Stimulated activated CD8-positive, alpha-beta memory T cell treated with anti-CD3 and anti-CD28 coated beads, Interleukin-7, amount 100 ng/mL, for 24 hours (primary cell): ENCODE results near the gene PSMD1.
"Not testable (repeated sequence)": the region's sequence is repeated elsewhere in the genome, so short reads cannot be mapped to it uniquely, and the experiment has no call there.

Source experiments
- DNase-seq: peaks from one replicate; pipeline ENCODE4 v3.0.0-alpha.2; 2020; ENCODE audit warnings: low read depth

PSMD1 gene

DNA sequence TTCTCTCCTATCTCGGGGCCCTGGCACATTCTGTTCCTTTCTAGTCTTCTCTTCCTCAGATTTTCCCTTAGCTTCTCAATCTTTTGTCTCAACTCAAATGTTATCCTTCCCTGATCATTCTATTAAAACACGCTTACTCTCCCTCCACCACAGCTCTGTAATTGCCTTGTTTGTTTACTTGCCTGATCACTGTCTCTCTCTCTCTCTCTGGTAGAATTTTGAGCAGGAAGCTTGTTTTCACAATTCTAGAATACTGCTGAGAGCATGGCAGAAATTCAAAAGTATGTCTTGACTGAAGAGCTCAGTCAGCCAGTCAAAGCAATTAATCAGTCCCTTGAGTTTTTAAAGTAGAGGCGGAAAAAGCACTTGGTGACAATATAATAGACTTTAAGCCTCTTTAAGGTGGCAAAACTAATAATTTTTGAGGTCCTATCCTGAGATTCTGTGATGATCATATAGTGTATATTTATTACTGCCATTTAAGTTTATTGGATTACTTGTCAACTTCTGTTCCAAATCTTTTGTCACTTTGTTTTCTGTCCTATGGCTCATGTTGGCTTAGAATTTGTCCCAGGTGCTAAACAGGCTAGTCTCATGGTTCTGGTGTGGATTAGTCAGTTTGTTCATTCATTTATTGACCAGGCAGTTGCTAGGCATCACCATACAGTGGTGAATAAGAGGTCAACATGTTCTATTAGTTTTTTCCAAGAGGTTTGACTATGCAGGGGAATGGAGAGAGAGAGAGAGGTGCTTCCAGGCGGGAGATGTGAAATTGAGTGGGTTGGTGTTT, 2.3 kb downstream of the PSMD1 start:
- DNase-seq: no peak

DNA sequence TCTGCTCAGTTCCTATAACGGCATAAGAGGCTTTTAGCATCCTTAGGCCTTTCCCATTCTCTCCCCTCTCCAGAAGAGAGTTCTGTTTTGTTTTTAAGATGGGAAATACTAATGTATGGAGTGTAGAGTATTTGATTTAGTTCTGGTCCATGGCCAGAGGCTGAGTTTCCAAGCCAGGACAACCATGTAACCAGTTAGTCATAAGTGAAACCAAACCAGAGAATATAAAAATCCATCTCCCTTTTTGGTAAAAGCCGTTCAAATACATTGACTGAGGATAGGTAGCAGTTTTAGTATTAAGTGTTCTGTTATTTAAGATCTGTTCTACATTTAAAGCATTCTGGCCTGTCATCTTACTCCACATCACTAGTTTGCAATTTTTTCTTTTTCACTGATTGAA, 3.1 kb downstream of the PSMD1 start:
- DNase-seq: no peak

DNA sequence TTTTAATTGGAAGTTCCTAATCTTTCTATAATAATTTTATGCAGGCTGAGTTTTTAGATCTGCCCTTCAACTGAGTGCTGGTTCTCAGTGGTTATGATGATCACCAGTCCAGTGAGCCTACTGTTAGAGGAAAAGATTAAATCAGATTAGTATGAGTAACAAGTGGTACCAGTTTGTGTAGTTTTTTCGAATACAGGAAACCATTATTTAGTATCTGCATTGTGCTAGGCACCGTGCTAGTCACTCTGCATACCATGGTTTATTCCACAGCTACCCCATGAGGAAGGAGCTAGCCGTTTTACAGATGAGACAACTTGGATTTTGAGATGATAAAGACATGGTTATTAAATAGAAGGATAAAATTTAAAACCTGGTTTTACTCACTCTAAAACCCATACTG, 6.1 kb downstream of the PSMD1 start:
- no peak for DNase-seq

DNA sequence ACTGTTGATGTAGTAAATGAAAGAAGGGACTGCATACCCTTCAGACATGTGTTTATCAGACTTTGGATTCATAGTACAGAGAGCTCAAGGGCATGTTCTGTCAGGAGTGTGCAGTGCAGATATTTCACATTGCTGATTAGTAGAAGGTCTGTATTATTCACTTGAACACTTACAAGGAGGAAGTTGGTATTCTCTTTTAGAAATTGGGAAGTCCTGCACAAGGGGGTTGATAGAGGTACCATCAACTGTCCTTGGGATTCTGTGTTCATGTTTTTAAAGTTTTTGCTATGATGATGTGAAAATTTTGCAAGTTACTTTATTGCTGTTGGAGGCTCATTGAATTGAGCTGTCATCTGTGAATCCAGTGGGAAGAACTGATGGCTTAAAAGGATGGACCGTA, 6.7 kb downstream of the PSMD1 start:
- DNase-seq: no peak

DNA sequence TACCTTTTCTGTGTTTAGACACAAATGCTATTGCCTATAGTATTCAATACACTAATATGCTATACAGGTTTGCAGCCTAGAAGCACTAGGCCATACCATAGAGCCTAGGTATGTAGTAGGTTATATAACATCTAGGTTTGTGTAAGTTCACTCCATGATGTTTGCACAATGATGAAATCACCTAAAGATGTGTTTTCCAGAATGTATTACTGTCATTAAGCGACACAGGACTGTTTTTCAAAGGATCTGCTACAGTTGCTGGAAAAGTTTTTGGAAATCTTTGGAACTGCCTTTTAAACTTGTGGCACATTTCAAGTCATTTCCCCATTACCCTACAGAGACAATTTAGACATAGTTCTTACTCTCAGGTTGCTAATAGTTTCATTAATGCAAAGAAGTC, 9.3 kb downstream of the PSMD1 start:
- no peak for DNase-seq

DNA sequence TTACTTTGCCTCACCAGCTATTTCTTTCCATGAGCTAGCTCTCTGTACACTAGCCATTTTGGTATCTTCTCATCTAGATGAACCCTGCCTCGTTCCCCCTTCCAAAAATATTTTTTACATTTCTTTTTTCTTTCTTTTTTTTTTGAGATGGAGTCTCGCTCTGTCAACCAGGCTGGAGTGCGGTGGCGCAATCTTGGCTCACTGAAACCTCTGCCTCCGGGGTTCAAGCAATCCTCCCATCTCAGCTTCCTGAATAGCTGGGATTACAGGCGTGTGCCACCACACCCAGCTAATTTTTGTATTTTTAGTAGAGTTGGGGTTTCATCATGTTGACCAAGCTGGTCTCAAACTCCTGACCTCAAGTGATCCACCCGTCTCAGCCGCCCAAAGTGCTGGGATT, 10.9 kb downstream of the PSMD1 start:
- DNase-seq: not testable (repeated sequence)

DNA sequence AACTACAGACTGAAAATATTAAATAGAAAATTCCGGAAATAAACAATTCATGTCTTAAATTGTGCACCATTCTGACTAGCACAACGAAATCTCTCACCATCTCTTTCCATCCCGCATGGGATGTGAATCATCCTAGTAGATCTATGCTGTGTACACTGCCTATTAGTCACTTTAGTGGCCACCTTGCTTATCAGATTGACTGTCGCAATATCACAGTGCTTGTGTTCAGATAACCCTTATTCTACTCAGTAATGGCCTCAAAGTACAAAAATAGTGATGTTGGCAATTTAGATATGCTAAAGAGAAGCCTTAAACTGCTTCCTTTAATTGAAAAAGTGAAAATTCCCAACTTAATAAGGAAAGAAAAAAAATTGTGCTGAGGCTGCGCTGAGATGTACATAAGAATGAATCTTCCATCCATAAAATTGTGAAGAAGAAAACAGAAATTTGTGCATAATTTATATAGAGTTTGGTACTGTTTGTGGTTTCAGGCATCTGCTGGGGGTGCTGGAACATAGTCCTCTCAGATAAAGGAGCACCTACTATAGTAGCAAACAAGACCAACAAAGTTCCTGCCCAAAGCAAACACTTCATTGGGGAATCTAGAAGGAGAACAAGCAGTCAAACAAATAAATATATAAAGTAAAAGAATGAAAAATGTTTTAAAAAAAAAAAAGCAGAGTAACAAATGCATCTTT, 12.0 kb downstream of the PSMD1 start:
- no peak for DNase-seq

DNA sequence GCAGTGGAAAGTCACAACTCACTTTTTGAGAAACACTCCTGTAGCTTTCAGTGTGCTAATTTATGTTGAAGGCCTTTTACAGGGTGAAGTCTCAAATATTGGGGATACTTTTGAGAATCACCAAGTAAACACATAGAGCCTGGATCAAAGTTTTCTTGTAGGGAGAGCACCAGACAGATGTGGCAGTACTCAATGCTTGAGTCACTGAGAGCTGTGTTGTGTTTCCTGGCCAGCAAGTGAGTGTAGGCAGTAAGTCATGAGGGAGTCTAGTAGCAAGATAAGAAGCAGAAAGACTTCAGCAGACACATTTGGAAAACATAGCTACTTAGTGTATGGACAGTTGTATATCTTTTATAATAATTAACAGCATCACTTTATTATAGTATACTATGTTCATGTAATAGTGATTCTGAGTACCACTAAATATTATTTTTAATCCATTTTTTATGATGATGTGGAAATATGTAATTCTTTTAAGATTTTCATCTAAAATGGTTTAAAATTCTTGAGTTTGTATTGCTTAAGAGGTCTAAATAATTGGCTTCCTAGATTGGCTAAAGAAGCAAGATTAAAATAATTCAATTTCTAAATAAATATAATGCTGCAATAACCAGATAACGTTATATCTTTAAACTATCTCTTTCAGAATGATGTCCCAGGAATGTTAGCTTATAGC, 12.8 kb downstream of the PSMD1 start:
- DNase-seq: no peak

DNA sequence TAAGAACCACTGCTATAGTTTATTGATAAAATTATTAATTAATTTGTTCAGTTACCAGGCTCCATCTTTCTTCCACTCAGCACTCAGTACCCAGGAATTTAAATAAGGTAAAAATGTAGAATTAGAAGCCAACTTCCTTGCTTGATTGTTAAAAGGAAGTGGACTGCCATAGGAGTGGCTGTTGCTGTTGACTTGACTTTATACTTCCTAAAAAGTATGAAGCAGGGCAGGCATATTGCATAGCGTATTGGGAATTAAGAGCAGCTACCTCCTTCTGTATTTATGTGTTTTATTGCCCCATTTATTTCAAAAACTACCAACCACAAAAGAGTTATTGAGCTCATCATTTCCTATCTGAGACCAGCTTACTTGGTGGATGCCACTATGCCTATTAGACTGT, 27.9 kb downstream of the PSMD1 start:
- no peak for DNase-seq

DNA sequence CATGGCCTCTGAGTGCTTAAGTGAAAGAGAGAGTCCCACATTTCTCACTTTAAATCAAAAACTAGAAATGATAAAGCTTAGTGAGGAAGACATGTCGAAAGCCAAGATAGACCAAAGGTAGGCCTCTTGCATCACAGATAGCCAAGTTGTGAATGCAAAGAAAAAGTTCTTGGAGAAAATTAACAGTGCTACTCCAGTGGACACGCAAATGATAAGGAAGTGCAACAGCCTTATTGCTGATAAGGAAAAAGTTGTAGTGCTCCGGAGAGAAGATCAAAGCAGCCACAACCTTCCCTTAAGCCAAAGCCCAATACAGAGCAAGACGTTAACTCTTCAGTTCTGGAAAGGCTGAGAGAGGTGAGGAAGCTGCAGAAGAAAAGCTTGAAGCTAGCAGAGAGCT, 32.1 kb downstream of the PSMD1 start:
- no peak for DNase-seq

DNA sequence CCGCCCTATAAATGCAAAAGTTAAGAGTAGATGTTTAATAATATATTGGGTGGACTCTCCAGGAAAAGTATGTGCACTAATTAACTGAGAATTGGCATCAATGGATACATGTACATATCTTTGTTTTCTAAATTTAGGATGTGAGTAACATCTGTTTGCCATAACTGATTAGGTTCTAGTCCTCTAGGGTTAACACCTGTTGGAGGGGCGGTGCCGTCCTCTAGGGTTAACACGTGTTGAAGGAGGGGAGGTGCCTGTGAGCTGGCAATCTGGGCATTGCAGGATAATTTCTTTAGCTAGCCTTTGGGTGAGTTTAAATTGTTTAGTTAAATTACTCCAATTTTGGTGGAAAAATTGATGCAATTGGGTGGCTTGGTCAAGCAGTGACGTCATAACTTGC, 37.3 kb downstream of the PSMD1 start:
- no peak for DNase-seq

DNA sequence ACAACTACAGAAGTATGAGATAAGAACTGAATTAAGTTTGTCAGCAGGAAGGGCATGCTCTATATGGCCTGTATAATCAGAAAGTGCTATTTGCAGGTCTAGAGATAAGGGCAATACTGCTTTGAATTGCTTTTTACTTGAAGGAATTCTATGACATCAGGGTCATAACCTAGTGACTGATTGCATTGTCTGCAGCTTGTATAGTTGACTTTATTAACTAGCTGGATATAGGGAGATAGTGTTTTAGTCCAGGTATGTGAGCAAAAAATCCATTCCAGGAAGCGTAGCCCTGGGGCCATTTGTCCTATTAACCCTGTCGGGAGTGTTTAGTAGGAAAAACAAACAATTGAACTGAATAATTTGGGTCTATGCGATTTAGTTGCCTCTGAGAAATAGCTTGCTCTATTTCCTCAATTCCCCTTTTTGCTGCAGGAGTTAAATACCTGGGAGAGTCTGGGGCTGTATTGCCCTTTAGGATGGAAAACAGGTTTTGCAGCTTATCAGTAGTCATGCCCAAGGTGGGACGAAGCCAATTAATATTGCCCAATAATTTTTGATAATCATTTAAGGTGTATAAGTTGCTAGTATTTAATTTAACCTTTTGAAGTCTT, 38.2 kb downstream of the PSMD1 start:
- no peak for DNase-seq

DNA sequence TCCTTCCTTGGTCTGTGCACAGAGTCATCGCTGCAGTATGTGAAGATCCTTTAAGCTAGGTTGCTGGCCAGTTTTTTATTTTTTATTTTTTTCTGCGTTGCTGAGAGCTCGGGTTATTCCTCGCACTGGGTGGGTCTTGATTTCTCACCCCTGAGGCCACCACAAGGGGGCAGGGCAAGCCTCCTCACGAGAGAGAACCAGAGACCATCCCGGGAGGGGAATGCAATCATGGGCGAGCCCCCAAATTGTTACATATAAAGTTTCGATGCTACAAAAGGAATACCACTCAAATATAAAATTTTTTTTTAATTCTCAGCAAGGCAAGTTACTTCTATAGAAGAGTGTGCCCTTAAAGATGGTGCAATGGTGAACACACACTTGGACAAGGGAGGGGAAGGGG, 43.3 kb downstream of the PSMD1 start:
- DNase-seq: no peak

DNA sequence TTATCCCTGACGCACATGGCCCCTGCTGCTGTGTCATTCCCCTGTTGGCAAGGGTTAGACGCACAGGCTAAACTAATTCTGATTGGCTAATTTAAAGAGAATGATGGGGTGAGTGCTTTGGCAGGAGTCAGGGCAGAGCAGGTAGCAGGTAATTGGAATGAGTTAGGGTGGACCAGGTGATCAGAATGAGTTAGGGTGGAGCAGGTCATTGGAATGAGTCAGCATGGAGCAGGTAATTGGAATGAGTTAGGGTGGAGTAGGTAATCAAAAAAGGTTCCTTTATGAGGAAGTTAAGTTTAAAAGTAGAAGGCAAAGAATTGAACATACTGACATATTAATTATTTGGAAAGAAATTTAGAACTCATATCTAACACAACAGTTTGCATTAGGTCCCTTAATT, 43.7 kb downstream of the PSMD1 start:
- DNase-seq: not testable (repeated sequence)

DNA sequence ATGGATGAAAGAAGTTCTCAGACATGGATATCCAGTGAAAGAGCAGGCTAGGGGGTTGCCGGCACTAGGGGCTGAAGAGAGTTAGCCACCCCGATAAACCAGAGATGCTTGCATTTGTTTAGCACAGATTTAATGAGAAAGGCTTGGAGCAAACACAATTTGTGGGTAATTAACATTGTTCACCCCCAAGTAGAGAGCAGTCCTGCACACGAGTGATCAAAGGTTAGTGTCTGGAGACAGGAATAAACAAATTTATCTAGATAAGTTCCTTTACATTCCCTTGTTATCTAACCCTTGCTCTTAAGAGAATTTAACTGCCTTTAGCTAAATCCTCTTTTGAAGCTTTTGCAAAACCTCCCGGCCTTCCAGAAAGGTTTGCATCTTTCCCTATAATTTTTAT, 44.3 kb downstream of the PSMD1 start:
- DNase-seq: no peak

DNA sequence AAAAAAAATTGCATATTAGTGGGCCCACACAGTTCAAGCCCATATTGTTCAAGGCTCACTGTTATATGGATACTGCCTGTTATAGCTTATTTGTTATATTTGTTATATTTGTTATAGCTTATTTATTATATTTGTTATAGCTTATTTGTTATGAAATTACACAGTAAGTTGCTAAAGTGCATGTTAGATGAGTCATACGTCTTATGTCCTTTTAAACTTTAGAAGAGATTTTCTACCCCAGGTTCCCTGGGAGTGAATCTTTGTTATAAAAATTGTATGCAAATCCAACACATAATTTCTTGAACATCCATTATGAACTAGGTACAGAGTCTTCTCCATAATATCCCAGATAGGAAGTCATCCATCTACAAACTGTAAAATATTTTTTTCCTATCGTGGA, 46.1 kb downstream of the PSMD1 start:
- no peak for DNase-seq

DNA sequence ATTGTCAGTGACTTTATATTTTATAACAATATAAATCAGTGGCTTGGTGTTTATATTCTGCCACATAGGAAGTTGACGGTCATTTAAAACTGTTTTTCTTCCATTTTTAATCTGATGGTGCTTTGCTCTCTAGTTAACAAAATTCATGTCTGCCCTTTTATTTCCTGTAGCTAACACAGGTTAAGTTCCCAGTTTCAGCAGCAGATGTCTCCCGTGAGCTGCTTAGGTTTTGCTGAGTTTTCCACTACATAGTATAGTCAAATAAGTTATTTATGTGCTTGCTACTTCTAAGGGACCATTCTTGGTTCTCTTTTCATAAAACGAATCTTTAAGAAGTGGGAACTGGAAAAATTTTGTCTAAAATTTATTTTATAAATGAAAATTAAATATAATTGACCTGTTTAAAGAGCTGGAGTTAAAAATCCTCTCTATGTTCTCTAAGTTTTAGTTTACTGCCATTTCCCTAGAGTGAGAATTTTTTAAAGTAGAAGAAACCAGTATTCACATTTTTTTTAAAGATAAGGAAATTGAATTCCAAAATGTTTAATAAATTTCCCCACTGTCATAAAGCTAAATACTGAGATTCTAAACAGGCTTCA, 47.5 kb downstream of the PSMD1 start:
- no peak for DNase-seq

DNA sequence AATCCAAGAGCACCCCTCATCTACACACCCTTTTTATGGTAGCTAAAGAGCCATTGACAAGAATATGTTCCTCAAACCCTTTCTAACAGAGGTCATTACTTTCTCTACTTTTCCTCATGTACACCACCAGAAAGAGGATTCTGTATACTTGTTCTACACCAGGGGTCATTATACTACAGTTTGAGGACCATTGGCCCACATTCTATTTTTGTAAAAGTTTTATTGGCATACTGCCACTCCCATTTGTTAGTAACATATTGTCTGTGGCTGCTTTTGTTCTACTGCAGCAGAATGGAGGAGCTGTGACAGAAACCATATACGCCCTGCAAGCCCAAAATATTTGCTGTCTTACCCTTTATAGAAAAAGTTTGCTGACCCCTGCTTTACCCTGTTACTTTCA, 53.9 kb downstream of the PSMD1 start:
- no peak for DNase-seq

DNA sequence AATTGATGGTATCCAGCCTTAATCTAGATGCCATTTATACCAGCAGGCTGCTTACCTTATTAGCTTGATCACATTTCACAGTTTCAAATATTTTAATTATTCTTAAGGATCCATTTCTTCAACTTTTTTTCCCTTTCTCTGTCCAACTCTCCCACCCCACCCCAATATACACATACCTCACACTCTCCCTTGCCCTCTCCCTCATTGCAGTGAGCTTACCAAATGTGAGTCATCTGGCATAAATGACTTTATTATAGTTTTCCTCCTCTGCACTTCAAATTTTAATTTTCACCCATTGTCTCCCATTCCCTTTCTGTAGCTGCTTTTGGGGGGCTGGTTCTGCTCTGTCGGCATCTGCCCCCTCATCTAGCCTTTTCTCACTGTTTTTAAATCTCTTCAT, 55.3 kb downstream of the PSMD1 start:
- DNase-seq: no peak

DNA sequence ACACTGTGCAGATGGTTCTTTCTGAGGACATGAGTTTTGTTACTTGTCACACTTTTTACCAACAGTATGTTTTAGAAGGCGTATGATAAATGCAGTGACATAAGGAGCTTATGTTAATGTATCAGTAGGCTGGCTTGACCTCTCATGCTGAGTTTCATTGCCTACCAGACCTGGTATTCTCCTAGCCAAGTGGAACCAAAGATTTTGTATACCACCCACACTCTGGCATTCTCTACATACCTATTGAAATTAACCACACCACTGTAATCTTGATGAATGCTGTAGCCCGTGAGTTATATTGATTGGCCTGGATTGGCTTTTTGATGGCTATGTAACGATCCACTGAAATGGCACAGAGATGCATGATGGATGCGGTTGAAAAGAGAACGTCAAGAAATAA, 56.8 kb downstream of the PSMD1 start:
- DNase-seq: no peak

DNA sequence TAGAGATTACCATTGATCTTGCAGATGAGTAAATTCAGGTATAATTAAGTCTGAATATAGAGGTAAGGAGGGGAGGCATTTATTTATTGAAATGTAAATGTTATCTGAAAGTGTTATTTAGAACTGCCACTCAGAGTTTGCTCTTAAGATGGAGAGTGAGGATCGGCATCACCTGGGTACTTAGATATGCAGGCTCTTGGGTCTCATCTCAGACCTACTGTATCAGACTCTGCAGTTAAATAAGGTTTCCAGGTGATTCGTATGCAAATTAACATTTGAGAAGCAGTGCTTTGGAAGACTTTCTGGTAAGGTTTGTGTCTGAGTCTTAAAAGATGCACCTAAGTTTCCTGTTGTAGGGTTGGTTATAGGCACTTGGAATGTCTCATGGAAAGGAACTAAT, 59.0 kb downstream of the PSMD1 start:
- no peak for DNase-seq

DNA sequence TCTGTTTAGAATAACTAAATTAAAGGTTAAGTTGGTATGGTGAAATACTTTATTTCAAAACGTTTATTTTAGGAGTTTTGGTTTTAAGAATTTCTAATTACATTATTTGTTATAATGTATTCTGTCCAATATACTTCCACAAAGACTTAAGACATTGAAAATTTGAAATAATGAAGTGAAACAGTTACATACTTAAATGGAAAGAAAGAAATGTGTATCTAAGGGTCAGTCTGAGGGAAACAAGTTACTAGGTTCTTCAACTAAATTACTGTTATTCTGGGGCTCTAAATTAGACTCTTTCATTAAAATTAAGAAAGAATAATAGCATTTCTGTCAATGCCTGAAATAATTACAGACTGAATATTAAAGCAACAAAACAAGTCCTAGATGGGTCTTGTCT, 60.5 kb downstream of the PSMD1 start:
- no peak for DNase-seq
